Brain pericyte (primary cell): ENCODE measurements around the gene LMAN1.
A peak's percentile ranks its signal among the peaks of the same experiment; 100 is the strongest.

Source experiments
- DNase-seq: peaks from one replicate; pipeline ENCODE4 v3.0.0-alpha.2; 2012; ENCODE audit warnings: low read depth, low spot score

The LMAN1 gene

DNA sequence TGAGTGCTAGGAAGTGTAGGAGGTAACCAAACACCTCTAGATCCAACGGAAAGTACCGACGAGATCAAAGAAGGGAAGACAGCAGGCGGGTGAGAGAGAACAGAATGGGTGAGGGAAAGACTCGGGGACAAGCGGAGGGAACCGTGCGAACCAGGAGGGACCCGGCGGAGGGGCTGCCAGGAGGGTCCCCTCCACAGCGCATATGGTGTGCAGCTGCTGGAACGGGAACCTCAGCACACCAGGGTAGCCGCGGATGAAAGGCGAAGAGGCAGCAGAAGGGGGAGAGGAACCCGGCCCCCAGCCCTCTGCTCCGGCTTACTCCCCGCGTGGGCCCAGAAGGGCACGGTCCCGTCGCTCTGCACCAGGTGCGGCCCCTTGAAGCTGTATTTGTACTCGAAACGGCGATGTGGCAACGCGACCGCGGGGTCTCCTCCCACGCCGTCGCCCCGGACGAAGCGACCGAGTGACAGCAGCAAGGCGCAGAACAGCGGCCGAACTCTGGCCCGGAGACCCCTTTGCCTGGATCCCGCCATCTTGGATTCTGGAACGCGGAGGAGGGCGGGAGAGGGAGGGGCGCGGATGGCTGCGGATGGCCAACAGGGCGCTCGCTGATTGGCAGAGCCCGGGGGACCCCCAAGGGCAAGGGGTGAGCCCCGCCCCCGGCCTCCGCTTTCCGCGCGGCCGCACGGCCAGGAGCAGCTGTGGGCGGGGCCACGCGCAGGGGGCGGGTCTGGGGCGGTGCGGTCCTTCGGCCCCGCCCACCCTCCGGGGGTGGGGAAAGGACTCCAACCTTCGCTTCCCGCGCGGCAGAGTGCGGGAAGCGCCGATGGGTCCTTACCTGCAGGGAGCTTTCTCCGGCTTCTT is at the start of gene LMAN1:
LMAN1 (minus strand) TSS at position 554 of the 864 bp plus-strand sequence; CDS start at position 533, 21 bp downstream.
- DNase-seq: peak; percentile 78

DNA sequence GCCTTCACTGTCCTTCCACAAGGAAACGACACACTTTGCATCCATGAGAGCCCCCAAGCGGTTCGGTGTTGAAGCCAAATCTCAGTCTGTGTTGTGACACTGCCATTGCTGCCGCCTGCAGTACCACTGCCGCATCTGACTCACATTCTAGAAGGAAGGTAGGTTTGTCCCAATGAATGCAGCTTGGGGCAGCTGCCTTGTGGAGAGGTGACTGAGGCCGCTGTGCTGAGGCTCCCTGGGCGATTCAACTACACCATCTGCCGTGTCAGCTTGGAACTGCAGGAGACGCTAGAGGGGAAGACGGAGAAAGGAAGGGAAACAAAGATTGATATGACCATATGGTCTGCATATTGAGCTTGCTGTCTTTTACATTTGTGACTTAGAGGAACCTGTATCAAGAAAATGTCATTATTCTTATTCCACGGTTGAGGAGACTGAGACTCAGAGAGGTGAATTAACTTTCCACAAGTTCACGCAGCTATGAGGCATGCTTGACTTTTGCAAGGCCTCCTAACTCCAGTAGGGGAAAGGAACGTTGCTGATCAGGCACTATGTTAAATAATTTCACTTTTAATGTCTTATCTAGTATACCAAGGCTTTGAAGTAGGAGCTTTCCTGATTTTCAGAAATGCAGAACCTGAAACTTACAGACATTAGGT is 43.5 kb upstream of the LMAN1 start:
- DNase-seq: no peak

DNA sequence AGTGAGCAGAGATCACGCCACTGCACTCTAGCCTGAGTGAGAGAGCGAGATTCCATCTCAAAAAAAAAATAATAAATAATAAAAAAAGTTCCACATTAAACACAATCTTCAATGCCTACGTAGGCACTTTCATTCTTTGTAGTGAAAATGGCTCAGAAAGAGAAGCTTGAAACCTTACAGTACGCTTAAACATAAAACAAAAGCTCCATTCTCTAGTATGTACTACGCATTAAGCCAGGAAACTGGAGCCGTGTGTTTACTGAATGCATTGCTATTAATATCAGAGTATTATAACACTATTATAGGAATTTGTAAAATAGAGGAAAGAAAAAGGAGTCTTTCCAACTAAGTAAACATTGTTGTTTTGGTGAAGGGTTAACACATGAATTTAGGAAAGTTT is 41.3 kb upstream of the LMAN1 start:
- DNase-seq: no peak

- no peak for DNase-seq
These were observed 36.4 kb upstream of the LMAN1 start for GRCh38 chr18:59395226-59396175.

GRCh38 chr18:59393381-59393780 is 34.3 kb upstream of the LMAN1 start:
- no peak for DNase-seq

- no peak for DNase-seq
These were observed 29.8 kb upstream of the LMAN1 start for GRCh38 chr18:59388817-59389216.

DNA sequence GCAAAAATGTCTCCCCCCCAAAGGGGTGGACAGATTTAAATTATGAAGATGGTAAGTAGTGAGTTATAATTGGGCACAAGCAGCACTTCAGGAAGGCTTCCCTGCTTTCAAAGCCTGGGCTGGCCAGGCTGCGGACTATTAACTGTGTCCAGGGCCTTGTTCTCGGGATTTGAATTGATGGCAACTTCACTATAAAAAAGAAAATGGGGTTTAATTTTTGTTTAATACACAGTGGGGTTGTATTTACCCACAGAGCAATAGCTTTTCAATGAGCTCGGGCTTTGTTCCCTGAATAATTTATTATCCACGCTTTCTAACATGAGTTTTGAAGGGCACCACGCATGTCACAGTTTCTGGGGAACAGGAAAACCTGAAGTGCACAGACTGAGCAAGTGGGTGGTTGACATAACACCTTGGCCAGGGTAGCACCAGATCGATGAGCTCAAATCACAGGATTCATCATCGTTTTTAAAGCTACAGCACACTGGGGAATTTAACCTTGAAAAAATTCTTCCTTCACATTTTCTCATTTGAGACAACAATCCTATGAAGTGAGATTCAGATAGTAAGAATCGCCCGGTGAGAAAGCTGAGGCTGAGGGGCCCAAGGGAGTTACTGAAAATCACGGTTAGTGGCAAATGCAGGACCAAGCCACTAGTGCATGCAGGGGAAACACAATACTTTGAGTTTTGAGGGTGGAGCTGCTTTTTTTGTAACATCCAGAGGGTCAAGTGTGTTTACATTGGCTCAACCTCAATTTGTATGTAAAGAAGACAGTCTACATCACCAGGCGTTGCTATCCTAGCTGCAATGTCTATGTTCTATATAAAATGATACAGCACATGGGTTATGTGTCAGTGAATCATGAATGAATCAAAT is 28.9 kb upstream of the LMAN1 start:
- DNase-seq: no peak

DNA sequence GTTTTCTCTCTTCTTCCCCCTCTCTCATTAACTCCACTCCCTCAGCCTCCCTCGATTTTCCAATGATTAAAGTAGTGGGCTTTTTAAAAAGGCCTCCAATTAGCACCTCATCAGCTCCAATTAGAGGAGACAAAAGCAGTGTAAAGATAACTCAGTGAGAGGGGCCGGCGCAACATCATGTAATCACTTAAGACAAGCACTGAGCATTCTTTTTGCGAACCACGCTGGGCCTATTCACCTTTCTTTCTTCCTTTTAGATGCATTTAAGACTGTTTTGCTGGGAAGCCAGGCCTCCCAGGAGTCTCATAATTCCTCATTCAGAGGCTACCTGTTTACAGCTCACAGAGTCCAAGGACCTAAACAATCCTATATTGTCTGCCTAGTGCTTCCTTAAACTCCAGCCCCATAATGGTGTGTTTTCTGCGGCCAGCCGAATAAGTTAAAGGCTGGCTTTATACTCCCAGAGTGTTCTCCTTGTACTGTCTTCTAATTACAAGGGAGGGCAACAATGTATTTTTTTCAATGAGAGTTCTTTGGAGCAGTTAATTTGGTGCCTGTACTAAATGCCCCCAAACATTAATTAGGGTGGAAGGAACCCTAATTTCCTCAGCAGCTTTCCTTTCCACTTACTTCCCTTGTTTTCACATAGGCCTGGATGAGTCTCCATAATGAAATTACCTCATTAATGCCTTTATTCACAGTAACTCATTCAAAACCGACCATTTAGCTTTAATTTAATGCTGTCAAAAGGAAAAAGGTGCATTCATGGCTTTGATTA is 28.0 kb upstream of the LMAN1 start:
- no peak for DNase-seq

DNA sequence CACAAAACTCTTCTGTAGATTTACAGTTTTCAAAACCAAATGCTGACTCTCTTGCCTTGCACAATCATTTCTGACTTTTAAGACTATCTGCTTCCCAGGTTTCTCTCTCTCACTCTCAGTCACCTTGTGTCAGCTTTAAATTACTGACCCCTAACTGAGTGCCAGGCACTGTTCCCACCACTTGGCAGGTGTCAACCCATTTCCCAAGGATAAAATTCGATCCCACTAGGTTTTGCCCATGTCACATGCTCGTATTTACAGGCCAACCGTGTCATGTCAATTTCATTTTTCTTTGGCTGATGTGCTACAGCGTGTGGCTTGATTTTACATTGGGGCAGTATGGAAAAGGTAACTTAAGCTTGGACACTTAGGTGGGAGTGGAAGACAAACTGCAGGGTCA is 26.1 kb upstream of the LMAN1 start:
- DNase-seq: no peak

DNA sequence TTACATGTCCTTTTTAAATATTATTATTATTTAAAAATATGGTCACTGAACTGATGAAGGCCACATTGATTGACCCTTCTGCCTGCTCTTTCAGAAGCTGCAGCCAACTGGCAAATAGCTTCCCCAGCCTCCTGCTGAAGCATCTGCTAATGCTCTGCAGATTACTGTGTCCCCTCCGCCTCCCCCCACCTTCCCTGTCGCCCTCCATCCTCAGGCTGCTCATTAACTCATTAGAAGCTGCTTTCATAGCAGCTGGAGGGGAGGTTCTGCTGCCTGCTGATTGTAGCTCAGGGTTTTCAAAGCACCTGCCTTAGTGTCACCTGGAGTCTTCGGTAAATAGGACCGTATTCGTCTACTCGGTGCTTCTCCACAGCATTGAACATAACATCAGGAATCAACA is 24.8 kb upstream of the LMAN1 start:
- no peak for DNase-seq

GRCh38 chr18:59382383-59382782 is 23.3 kb upstream of the LMAN1 start:
- no peak for DNase-seq

DNA sequence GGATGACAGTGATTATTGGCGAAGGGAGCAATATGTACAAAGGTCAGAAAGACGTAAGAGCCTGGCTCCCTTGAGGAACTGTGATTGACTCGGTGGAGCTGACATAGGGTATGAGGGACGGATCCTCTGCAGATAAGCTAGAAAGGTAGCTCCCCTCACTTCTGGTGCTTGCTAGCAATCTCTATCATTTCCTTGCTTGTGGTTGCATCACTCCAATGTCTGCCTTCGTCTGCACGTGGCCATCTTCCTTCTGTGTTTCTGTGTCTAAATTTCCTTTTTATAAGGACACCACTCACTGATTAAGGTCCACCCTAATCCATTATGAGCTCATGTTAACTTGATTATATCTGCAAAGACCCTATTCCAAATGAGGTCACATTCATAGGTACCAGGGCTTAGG is 22.9 kb upstream of the LMAN1 start:
- DNase-seq: no peak

- no peak for DNase-seq
These were observed 21.6 kb upstream of the LMAN1 start for GRCh38 chr18:59380706-59381105.

DNA sequence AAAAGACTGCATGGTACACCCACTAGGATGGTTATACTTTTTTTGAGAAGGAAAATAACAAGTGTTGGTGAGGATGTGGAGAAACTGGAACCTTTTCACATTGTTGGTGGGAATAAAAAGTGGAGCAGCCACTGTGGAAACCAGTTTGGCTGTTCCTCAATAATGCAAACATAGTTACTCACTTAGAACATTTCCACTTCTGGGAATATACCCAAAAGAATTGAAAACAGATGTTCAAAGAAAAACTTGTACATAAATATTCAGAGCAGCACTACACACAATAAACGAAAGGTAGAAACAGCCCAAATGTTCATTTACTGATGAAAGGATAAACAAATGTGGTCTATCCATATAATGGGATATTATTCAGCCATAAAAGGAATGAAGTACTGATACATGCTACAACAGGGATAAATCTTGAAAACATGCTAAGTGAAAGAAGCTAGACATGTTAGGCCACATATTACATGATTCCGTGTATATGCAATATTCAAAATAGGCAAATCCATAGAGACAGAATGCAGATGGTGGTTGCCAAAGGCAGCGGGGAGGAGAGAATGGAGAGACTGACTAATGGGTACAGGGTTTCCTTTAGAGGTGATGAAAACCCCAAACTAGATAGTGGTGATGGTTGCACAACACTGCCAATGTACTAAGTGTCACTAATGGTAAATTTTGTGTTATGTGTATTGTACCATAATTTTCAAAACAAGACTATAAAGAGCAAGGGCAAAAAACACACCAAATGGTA is 20.9 kb upstream of the LMAN1 start:
- no peak for DNase-seq

DNA sequence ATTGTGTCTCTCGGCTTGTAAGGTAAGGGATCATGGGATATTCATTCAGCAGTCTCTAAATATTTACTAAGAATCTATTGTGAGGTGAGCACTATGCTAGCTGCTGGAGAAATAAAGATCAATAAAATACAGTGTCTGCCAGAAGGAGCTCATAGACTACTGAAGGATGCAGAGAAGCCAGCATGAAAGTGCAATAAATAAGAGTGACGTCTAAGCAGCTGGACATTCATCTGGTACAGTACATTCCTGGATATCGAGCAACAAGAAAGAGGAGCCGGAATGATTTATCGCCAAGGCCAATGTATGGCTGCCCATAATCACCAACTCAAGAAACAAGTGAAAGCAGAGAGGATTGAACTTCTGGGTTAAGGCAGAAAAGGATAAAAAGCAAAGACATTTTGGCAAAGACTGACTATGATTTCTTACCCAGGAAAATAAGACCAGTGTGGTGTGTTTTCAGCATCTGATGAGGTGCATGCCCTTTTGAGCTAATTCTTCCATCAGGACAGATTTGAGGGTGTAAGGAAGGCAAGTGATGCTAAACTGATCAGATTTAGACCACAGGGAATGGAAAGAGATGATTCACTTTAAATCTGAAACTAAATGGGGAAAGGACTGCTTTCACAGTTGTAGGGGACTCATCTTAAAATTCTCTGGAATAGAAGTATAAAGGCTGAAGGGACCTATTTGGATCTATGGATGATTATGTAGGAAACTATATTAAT is 18.7 kb upstream of the LMAN1 start:
- no peak for DNase-seq

GRCh38 chr18:59376351-59376935 is 17.4 kb upstream of the LMAN1 start:
- no peak for DNase-seq

GRCh38 chr18:59374128-59374527 is 15.1 kb upstream of the LMAN1 start:
- DNase-seq: no peak

GRCh38 chr18:59372975-59373374 is 13.9 kb upstream of the LMAN1 start:
- no peak for DNase-seq
